ENCODE data around the gene TMEM238L.

- TF ChIP-seq CTCF (conservative IDR thresholded peaks at IDR 0.05 in 1 of 2, IDR thresholded peaks at IDR 0.05 in 1 of 2; ENCODE audit: low read depth in 1 of 2, low read length in 2 of 2) = no peak
- TF ChIP-seq EZH2 (IDR thresholded peaks at IDR 0.05; ENCODE audit: low read length, missing control alignments) = no peak
Observed at GRCh38 chr17:10748531-10749181, 55.2 kb downstream of the TMEM238L start.

Measured in fibroblast of lung (primary cell).